ENCODE measurements around the gene PFKFB1. TPM values are rescaled to one million over a fixed set of nuclear protein-coding genes. Genes with fewer than 3 reads are reported as not detected.
A peak's percentile ranks its signal among the peaks of the same experiment; 100 is the strongest.

Gene PFKFB1
- polyA plus RNA-seq (2013, experiment 1 of 2; ENCODE audit: insufficient read length), result 0.13 TPM
- 0.07 TPM for polyA plus RNA-seq (2013, experiment 2 of 2; ENCODE audit: insufficient read length)

DNA sequence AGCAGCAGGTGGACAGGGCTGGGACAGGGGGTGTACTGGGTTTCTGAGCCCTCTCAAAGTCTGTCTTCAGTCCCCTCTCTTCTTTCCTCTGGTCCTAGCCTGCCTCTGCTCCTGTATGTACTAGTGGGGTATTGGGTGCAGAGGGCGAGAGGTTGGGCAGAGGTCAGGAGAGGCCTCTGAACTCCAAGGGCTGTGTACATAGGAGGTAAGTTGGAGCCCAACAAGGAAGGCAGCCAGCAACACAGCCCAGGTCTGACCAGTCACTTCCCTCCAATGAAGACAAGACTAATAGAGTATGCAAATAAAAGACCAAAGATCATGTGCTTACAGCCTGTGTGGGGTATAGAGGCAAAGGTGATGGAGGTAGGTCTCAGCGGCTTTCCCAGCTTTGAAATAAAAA is at the start of gene PFKFB1:
PFKFB1 (minus strand) TSS at position 90 of the 400 bp plus-strand sequence. CDS start 181 bp downstream, outside the sequence.
- no peak for DNase-seq

DNA sequence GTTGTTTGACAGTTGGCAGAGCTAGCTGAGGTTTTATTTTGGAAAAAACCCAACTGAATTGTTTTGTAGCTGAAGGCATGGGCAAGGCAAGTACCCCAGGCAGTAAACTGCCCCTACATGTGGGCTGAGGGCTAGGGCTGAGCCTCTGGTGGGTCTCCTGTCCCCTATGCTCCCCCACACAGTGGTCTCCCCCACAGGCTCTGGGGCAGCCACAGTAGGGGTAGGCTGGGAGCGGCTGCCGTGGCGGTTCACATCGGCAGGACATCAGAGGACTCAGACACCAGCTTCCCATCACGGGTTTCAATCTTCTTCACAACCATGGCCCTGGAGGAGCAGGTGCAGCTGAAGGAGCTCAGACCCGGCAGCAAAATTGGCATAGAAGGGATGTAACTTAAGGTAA is 47.5 kb upstream of the PFKFB1 start:
- no peak for DNase-seq

DNA sequence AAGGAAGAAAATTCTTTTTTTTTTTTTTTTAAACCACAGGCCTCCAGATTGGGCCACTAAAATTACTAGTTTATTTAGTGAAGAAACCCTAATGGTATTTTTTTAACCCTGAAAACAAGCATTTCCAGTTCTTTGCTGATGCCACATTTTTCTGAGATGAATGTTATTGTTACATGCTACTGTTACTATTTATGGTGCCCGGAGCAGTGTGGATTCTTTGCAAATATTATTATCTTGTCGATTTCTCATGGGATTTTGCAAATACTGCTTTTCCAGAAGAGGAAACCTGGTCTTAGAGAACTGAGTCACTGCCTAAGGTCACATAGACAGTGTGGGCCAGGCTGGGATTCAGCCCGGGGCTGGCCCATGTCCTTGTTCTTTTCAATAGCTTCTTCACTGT is 45.5 kb upstream of the PFKFB1 start:
- no peak for DNase-seq

DNA sequence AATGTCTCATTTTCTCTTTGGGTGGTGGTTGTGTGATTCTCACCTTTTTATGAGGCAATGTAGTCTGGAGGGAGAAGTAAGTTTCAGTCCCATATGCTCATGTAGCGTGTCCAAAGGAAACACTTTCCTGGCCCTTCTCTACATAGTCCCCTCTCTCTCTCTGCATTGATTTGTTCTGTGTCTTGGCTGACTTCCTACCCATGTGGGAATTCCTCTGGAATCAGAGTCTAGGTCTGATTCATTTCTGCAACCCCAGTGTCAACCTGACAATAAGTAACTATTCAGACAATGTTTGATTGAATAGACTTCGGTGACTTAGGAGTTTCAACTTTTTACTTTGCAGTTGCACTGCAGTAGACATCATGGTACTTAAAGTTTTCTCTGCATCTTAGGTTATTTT is 39.4 kb upstream of the PFKFB1 start:
- no peak for DNase-seq

DNA sequence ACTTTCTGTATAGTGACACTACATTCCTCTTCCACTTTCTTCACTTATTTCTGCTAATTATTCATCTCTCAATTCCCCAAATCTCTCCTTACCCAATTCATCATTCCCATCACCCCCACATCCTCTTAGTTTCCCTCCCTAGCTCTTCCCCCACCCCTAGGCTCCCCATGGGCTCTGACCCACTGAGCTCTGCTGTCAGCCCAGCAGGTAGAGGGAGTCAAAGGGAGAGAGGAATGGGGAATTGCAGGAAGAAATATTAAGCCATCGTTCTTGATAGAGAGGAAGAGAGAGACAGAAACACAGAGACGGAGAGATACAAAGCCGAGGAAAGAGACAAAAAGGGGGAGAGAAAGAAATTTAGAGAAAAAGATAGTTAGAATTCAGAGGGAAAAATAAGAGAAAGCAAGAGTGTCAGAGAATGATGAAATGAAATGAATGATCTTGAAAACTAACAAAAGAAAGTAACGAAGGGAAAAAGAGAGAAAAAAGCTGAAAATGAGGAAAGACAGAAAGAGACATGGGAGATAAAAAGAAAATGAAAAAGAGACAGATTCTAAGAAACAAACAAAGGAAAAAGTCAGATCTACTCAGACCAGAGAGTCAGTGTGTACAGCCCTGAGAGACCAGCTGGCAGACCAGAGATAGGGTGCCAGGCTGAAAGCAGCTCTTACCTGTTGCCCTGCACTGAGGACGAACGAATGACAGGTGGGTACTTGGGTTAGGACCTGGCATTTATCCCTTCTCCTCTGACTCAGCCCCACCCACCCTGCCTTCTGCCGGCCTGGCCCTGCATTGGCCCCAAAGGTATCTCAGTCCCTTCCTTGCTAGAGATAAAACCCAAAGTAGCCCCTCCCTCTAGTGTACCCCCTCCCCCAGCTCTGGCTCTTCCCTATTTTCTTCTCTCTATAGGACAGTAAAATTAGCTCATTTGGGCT is 36.5 kb upstream of the PFKFB1 start, which contains the start of gene ALAS2:
ALAS2 (minus strand) TSS at position 707 of the 935 bp plus-strand sequence. CDS start 4,977 bp downstream, outside the sequence.
- no peak for DNase-seq

DNA sequence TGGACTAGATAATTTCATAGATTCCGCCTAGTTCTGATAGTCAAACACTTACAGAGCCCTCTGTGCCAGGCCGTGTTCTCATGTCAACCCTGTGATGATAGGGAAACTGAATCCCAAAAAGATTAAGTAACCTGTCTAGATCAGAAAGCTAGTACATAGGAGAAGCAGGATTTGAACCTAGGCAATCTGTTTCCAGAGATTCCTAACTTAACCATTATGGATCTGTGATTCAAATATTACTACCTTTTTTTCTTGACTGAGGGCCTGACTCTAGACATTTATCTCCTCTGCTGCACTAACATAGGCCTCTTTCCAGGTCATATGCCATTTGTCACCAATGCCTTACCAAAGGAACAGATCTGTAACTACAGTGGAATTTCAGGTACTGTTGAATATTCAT is 35.3 kb upstream of the PFKFB1 start:
- DNase-seq, result no peak

DNA sequence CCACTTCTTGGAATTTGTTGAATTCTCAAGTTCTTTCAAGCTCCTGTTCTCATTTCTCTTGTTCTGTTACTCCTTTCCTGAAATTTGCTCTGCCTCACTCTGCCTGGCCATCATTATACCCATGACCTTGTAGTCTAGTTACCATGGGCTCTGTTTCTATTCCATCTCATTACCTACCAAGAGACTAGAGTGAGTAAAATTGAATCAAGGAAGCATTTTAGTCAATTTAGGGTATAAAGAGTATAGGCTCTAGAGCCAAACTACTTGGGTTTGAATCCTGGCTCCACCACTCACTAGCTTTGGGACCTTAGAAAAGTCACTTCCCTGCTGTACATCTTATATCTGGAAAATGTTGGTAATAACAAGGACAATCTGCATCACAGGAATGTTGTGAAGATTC is 34.6 kb upstream of the PFKFB1 start:
- DNase-seq, result no peak

DNA sequence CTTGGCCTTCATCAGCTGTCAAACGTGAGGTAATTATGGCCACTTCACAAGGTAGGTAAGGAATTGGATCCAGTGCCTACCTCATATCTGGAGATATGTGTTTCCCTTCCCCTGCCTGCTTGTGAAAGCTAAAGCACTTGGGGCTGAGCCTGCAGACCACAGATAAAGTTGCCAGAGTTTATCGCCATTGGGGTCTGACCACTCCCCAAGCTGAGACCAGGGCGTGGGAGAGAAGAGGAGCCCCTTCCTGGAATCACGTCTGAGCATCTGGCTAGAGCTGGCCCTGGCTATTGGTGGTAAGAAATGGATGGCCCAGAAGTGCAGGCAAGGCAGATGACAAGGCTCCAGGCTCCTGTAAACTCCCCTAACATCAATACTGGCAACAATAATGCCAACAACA is 34.1 kb upstream of the PFKFB1 start:
- DNase-seq, result no peak

DNA sequence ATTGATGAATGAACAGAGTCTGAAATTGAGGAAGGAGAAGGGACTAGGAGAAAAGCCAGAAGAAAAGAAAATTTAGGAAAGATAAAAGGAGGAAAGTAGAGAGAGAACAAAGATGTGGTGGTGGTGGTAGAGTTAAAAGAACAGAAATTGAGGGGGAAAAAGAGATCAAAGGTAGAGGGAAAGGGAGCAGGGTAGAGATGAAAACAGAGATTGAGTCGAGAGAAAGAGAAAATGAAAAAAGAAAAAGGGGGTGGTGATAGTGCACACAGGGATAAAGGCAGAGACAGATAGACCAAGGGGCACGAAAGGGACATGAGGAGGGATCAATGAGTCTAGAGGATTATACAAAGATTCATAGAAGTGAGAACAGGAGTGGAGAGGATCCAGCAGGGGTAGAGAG is 32.9 kb upstream of the PFKFB1 start:
- DNase-seq, result no peak

DNA sequence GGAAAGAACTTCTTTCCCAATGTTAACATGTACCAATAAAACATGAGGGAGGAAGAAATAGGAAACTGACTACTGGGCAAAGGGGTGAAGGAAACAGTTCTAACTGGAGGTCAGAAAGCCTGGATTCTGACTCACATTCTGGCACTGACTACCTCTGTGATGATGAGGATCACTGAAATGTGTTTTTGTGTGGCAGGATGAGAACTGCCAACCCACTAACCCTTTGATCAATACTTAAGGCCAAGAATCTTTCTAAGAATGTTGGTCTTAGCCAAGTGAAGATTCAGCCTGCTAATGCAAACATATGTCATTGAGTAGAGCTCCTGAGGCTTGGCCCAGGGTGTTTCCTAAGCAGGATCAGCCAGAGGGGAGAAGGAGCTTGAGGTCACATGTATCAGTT is 32.2 kb upstream of the PFKFB1 start:
- DNase-seq, result no peak

DNA sequence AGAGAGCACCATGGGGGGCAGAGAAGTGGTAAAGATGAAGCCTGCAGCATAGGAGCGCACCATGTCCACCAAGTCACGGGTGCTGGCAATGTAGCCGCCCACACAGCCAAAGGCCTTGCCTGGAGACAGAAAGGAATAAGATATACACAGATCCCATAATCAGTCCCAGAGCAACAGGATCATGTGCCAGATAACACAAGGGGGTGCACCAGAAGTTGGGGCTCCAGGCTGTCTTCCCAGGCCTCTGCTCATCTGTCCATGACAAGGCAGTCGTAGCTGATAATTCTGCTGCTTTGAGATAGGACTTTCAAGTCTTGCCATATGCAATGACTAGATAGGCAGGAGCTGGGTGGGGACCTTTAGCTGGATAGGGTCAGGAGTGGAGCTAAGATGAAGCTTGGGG is 20.9 kb upstream of the PFKFB1 start:
- no peak for DNase-seq

DNA sequence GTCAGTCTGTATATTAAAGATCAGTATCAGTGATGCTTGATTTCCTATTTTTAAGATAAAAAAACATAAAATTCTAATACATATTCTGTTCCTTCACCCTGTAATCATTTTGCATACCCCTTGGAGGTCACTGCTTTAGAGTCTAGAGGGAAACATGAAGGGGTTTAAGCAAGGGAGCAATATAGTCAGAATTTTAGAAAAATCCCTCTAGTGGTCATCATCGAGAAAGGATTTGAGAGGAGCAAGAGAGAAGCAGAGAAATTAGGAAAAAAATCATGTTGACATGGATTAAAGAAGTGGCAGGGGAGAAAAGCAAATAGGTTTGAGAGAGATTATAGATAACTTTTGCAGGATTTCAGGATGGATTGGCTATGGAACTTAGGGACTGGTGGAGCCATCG is 17.3 kb upstream of the PFKFB1 start:
- no peak for DNase-seq

DNA sequence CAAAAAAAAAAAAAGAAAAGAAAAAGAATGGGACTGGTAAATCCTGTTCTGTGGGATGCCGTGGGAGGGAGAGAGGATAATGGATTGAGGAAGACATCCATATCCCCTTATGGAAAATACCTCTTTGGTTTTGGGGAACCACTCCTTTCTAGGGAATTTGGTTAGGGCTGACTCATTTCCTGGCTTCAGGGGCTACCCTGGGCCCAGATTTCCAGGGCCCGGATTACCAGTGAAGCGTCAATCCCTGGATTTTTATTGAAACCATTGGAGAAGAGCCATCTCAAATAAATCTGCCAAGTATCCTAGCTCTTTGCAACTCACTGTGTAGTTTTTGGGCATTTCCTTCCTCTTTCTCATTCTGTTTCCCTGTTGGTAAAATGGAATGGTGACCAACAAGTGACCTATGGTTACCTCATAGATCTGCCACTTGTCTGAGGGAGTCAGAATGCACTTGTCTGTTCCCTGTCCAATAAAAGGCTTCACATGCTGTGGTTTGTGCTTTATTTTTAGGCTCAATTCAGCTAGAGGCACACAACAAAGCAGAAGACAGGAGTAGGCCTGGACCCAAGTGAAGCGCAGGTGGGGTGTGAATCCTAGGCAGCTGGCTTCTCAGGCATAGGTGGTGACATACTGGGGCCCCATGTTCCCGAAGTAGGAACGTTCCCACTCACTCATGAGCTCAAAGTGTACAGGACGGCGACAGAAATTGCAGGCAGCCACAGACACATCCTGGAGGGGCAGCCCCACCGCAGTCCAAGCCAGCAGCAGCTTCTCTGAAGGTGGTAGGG is 14.8 kb upstream of the PFKFB1 start:
- peak; percentile 62 for DNase-seq

DNA sequence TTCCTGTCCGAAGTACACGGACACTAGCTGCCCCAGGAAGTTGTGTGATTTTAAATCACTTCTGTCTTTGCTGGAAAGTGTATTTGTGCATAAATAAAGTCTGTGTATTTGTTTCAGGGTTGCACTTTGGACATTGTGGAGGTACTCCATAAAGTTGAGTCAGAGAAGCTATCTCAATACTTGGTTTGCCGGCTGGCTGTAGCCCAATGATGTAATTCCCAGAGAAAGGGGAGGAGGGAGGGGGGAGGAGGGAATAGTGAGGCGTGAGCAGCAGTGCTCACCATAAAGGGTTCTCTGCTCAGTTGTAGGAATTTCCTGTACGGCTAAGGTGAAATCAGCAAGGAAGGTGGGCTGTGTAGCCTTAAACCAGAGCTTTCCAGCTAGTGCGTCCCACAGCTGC is 13.7 kb upstream of the PFKFB1 start:
- DNase-seq, result peak; percentile 58

DNA sequence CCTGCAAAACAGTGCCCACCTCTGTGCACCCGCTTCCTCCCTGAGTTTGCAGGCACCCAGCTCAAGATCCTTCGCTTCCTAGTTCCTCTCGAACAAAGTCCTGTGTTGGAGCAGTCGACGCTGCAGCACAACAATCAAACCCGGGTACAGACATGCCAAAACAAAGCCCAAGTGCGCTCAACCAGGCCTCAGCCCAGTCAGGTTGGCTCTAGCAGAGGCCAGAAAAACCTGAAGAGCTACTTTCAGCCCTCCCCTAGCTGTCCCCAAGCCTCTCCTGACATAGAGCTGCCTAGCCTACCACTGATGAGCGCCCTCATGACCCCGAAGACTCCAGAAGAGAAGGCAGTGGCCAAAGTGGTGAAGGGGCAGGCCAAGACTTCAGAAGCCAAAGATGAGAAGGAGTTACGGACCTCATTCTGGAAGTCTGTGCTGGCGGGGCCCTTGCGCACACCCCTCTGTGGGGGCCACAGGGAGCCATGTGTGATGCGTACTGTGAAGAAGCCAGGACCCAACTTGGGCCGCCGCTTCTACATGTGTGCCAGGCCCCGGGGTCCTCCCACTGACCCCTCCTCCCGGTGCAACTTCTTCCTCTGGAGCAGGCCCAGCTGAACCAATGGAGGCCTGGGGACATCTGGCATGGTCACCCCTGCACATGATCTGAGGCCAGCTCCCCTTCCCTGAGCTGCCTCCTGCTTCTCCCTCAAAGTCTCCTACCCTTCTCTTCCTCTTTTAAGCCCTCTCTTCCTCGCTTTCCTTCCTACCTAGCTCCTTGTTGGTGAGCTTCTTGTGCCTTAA is 13.0 kb upstream of the PFKFB1 start:
- no peak for DNase-seq

DNA sequence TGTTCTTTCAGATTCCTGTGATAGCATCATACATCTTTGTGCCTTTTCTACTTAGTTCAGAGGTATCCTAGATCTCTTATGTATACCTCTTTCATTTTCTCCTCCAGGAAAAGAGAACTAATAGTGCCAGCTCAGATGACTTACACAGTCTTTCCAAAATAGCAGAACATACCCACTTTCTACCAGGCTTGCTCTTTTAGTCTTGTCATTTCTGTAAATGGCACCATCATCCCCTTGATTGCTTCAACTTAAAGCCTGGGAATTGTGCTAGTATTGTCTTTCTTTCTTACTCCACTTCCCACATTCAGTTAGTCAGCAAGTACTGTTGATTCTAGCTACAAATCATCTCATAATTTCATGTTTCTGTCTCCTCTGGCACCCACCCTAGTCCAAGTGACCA is 11.3 kb upstream of the PFKFB1 start:
- no peak for DNase-seq

DNA sequence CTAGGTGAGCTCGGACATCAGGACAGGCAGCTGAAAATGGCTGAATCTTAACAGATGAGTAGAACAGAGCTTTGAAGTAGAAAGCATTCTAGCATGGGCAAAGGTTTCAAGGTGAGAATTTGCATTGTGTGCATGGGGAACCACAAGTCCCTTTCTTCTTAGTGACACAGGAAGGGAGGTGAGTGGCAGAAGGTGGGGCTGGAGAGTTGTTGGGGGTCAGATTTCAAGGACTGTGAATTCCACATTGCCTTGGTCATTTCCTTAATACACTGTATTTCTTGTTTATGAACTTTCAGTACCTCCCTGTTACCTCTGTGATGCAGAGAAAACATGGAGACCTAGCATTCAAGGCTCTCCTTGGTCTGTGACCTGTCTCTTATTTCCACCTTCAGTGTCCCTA is 10.2 kb upstream of the PFKFB1 start:
- DNase-seq, result no peak

DNA sequence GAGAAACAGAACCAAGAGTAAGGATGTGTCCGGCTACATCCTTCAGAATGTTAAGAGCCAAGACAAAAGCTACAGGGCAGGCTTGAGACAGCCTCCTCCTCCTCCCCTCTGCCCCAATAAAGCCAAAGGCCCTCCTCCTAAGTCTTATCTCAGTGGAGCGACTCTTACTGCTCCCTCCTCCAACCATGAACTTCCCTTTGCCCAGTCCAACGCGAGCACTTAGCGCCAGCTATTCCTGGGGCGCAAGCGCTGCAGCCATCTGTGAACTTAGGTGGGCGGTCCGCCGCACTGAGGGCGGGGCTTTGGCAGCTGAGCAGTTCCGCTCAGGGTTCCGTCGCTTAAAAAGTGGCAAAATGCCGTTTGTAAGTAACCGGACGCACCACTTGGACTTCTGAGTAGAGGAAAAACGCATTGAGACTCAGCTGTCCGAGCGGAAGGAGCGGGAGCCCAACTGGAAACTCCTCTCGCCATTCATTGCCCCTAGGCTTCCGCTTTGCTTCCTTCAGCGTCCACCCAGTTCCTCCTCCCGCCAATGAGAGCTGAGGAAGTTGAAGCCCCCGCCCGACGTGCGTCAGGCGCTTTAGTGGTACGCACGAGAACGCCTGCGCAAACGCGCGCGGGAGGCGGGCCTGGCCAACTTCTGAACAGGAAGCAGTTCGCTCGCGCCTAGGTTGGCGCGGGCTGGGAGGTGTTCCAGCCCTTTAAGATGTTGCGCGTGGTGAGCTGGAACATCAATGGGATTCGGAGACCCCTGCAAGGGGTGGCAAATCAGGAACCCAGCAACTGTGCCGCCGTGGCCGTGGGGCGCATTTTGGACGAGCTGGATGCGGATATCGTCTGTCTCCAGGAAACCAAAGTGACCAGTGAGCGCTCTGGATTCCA is 6.0 kb upstream of the PFKFB1 start, which contains the start of gene APEX2:
APEX2 (plus strand) TSS at position 647 of the 882 bp plus-strand sequence; CDS start at position 707, 60 bp downstream.
- DNase-seq, result peak; percentile 89

DNA sequence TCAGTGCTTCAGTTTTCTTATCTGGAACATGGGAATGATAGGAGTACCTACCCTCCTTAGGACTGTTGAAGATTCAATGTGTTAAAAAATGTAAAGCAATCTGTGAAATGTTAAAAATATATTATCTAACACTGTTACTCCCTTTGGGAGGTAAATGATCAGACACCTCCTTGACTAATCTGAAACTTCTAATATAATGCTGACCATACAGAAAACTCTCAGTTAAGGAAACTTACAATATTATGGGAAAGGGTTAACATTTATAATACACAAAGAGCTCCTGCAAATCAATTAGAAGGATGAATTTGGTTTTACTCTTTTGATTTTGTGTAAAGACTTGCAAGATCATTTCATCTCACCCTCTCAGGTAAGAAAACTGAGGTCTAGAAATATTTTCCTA is 1.6 kb upstream of the PFKFB1 start:
- DNase-seq, result no peak

DNA sequence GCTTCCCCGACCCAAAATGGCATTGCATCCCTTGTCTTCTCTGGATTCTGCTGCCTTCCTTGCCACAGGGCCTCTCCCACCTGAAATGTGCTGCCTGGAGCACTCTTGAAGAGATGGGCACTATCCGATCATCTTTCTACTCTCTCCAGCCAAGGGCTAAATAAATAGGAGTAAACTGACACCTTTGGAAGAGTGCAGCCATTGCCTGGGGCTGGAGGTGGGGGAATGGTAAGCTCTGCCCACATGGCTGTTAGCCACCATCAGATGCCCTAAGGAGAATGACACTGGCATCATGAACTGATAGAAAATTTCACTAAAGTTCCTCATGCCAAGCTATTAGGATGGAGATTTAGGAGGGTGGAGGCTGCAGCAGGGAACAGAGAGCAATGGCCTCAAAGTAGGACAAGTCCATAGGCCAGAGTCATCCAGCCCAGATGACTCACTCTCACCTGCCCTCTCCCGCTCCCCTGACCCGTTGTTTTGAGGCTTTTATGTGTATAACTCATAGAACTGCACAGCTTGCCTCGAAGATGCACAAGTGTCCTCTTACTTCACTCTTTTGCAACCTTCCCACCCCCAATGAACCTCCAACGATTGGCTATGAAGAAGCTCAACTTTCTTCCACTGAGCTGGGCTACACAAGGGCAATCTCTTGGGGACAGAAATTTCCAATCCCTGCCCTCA is 822 bp upstream of the PFKFB1 start:
- no peak for DNase-seq

Measured in fibroblast of skin of abdomen (primary cell).